Right ventricle myocardium superior (tissue), 1 donor: ENCODE data around the gene SIT1. TPM values are rescaled to one million over a fixed set of nuclear protein-coding genes. Genes with fewer than 3 reads are reported as not detected.
"Not testable (repeated sequence)": the region's sequence is repeated elsewhere in the genome, so short reads cannot be mapped to it uniquely, and the experiment has no call there.

Source experiments
- ATAC-seq: fragments of 200-7000 bp; cut with Tn5 transposase; one replicate; pipeline ENCODE4 v1.9.1; 2020; ENCODE audit warnings: mild to moderate bottlenecking; ENCODE audit not compliant: poor library complexity
- DNase-seq: peaks from one replicate; pipeline ENCODE4 v3.0.0-alpha.2; 2020
- intact Hi-C: fragments of 100-400 bp; cut with DNase I; formaldehyde crosslinking; loops from one replicate; pipeline ENCODE4 v1.11.2; 2022
- total RNA-seq: library from RNA; stranded (reverse); fragmentation: NEBNext Ultra II Directional; extraction: Animal tissue kit (Norgen Biotek cat#: 25700); gene quantifications from one replicate; pipeline ENCODE4 v1.2.1, GENCODE V29; 2021
- donor health status: DM: no; HTN: yes; CAD: no; lungs with severe emphysema.

SIT1 gene
- total RNA-seq, 1 donor from 2014 or later: not detected

GRCh38 chr9:35618325-35618727, 32.4 kb downstream of the SIT1 start, which contains the start of gene CD72:
Gene CD72, minus strand, starts transcription at chr9:35618413. Its CDS starts 110 bp downstream, at chr9:35618303.
- intact Hi-C loops: no loop called here
- ATAC-seq (peak; percentile 28), DNase-seq (no peak)

- no peak for DNase-seq
- intact Hi-C loops: no loop called here
- no peak for ATAC-seq
These were observed 33.2 kb downstream of the SIT1 start for GRCh38 chr9:35617548-35617947.

- ATAC-seq (peak; percentile 66), DNase-seq (peak; percentile 84)
- intact Hi-C loops: no loop called here
These were observed 33.9 kb downstream of the SIT1 start for GRCh38 chr9:35616681-35617459.

GRCh38 chr9:35615981-35616680, 34.6 kb downstream of the SIT1 start:
- no peak for DNase-seq
- ATAC-seq: no peak
- intact Hi-C loops: no loop called here

GRCh38 chr9:35612843-35613242, 37.9 kb downstream of the SIT1 start:
- intact Hi-C loops: no loop called here
- ATAC-seq: no peak
- no peak for DNase-seq

- ATAC-seq, intact Hi-C loops, DNase-seq: not testable (repeated sequence)
These were observed 38.7 kb downstream of the SIT1 start for GRCh38 chr9:35612066-35612465.

GRCh38 chr9:35611230-35611797, 39.4 kb downstream of the SIT1 start:
- DNase-seq (no peak), ATAC-seq (peak; percentile 68)
- intact Hi-C loops: no loop called here

GRCh38 chr9:35609820-35610163, 40.9 kb downstream of the SIT1 start:
- DNase-seq (no peak), ATAC-seq (no peak)
- intact Hi-C loops: no loop called here

- DNase-seq (no peak), ATAC-seq (no peak)
- intact Hi-C loops: no loop called here
These were observed 41.5 kb downstream of the SIT1 start for GRCh38 chr9:35609001-35609819.

GRCh38 chr9:35608221-35608620, 42.5 kb downstream of the SIT1 start:
- intact Hi-C loops: no loop called here
- DNase-seq: no peak
- ATAC-seq: no peak

- ATAC-seq: no peak
- no peak for DNase-seq
- intact Hi-C loops: no loop called here
These were observed 44.0 kb downstream of the SIT1 start for GRCh38 chr9:35606726-35607125.

GRCh38 chr9:35606138-35606504, 44.6 kb downstream of the SIT1 start:
- intact Hi-C loops: no loop called here
- DNase-seq (no peak), ATAC-seq (no peak)

- ATAC-seq: no peak
- DNase-seq: peak; percentile 58
- intact Hi-C loops: no loop called here
These were observed 45.2 kb downstream of the SIT1 start for GRCh38 chr9:35605351-35606137.

GRCh38 chr9:35604578-35605350, 46.0 kb downstream of the SIT1 start, which contains the start of gene TESK1:
Gene TESK1, plus strand, starts transcription at chr9:35605262. Its CDS starts 358 bp downstream, at chr9:35605620.
- intact Hi-C loops: no loop called here
- DNase-seq (peak; percentile 86), ATAC-seq (peak; percentile 72)

- intact Hi-C loops: no loop called here
- peak; percentile 95 for ATAC-seq
- DNase-seq: peak; percentile 100
These were observed 46.6 kb downstream of the SIT1 start for GRCh38 chr9:35603986-35604577.

- DNase-seq: peak; percentile 82
- intact Hi-C loops: no loop called here
- ATAC-seq: peak; percentile 42
These were observed 47.2 kb downstream of the SIT1 start for GRCh38 chr9:35603506-35603985.
